ENCODE data around the gene DCAF12. TPM values are rescaled to one million over a fixed set of nuclear protein-coding genes. Genes with fewer than 3 reads are reported as not detected.

Gene DCAF12
- total RNA-seq, 1 experiment from 2014 or later = 27.0 TPM

DNA sequence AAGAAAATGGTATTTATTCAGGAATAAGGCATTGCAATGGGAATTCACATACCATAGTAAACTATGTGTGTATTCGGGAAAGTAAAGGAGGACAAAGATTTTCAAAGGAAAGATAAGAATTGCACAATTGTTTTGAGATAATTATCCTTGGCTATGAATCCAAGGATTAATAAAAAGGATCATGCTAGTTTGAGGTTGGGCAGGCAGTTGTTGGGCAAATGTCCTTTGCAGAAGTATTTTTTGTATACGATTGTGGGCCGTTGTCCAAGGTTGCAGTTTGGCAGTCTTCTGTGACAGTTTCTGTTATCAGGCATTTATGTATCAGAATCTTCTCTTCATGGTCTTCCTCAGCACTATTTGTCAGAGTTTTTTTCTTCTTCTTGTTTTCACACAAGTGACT, 67.2 kb downstream of the DCAF12 start:
- TF ChIP-seq, protein P1, sequence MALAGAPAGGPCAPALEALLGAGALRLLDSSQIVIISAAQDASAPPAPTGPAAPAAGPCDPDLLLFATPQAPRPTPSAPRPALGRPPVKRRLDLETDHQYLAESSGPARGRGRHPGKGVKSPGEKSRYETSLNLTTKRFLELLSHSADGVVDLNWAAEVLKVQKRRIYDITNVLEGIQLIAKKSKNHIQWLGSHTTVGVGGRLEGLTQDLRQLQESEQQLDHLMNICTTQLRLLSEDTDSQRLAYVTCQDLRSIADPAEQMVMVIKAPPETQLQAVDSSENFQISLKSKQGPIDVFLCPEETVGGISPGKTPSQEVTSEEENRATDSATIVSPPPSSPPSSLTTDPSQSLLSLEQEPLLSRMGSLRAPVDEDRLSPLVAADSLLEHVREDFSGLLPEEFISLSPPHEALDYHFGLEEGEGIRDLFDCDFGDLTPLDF (CRISPR knock-in tag; IDR thresholded peaks at IDR 0.05) = no peak
- TF ChIP-seq CBFB (CRISPR knock-in tag; IDR thresholded peaks at IDR 0.05; ENCODE audit: low read depth) (no peak), TP53 (CRISPR knock-in tag; IDR thresholded peaks at IDR 0.05) (no peak), TCF7 (CRISPR knock-in tag; IDR thresholded peaks at IDR 0.05; ENCODE audit: low read depth) (no peak), JAZF1 (CRISPR knock-in tag; IDR thresholded peaks at IDR 0.05) (no peak), KAT7 (CRISPR knock-in tag; IDR thresholded peaks at IDR 0.05; ENCODE audit: borderline replicate concordance) (no peak), ZNF263 (CRISPR knock-in tag; IDR thresholded peaks at IDR 0.05; ENCODE audit: low read depth) (no peak), GABPB1 (CRISPR knock-in tag; IDR thresholded peaks at IDR 0.05) (no peak), TEAD1 (CRISPR knock-in tag; IDR thresholded peaks at IDR 0.05) (no peak), FOXK1 (CRISPR knock-in tag; IDR thresholded peaks at IDR 0.05) (no peak), PRRX2 (CRISPR knock-in tag; IDR thresholded peaks at IDR 0.05) (no peak), NR3C1 (CRISPR knock-in tag; conservative IDR thresholded peaks at IDR 0.05; ENCODE audit: low read depth) (no peak), ATF1 (CRISPR knock-in tag; IDR thresholded peaks at IDR 0.05) (no peak), NFYB (CRISPR knock-in tag; conservative IDR thresholded peaks at IDR 0.05; ENCODE audit: low read depth) (no peak)
- TF ChIP-seq, protein P2, sequence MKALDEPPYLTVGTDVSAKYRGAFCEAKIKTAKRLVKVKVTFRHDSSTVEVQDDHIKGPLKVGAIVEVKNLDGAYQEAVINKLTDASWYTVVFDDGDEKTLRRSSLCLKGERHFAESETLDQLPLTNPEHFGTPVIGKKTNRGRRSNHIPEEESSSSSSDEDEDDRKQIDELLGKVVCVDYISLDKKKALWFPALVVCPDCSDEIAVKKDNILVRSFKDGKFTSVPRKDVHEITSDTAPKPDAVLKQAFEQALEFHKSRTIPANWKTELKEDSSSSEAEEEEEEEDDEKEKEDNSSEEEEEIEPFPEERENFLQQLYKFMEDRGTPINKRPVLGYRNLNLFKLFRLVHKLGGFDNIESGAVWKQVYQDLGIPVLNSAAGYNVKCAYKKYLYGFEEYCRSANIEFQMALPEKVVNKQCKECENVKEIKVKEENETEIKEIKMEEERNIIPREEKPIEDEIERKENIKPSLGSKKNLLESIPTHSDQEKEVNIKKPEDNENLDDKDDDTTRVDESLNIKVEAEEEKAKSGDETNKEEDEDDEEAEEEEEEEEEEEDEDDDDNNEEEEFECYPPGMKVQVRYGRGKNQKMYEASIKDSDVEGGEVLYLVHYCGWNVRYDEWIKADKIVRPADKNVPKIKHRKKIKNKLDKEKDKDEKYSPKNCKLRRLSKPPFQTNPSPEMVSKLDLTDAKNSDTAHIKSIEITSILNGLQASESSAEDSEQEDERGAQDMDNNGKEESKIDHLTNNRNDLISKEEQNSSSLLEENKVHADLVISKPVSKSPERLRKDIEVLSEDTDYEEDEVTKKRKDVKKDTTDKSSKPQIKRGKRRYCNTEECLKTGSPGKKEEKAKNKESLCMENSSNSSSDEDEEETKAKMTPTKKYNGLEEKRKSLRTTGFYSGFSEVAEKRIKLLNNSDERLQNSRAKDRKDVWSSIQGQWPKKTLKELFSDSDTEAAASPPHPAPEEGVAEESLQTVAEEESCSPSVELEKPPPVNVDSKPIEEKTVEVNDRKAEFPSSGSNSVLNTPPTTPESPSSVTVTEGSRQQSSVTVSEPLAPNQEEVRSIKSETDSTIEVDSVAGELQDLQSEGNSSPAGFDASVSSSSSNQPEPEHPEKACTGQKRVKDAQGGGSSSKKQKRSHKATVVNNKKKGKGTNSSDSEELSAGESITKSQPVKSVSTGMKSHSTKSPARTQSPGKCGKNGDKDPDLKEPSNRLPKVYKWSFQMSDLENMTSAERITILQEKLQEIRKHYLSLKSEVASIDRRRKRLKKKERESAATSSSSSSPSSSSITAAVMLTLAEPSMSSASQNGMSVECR (CRISPR knock-in tag; IDR thresholded peaks at IDR 0.05; ENCODE audit: borderline replicate concordance) = no peak
- TF ChIP-seq, protein P3, sequence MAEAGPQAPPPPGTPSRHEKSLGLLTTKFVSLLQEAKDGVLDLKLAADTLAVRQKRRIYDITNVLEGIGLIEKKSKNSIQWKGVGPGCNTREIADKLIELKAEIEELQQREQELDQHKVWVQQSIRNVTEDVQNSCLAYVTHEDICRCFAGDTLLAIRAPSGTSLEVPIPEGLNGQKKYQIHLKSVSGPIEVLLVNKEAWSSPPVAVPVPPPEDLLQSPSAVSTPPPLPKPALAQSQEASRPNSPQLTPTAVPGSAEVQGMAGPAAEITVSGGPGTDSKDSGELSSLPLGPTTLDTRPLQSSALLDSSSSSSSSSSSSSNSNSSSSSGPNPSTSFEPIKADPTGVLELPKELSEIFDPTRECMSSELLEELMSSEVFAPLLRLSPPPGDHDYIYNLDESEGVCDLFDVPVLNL (CRISPR knock-in tag; IDR thresholded peaks at IDR 0.05; ENCODE audit: borderline replicate concordance, low read depth) = no peak
- TF ChIP-seq, protein P4, sequence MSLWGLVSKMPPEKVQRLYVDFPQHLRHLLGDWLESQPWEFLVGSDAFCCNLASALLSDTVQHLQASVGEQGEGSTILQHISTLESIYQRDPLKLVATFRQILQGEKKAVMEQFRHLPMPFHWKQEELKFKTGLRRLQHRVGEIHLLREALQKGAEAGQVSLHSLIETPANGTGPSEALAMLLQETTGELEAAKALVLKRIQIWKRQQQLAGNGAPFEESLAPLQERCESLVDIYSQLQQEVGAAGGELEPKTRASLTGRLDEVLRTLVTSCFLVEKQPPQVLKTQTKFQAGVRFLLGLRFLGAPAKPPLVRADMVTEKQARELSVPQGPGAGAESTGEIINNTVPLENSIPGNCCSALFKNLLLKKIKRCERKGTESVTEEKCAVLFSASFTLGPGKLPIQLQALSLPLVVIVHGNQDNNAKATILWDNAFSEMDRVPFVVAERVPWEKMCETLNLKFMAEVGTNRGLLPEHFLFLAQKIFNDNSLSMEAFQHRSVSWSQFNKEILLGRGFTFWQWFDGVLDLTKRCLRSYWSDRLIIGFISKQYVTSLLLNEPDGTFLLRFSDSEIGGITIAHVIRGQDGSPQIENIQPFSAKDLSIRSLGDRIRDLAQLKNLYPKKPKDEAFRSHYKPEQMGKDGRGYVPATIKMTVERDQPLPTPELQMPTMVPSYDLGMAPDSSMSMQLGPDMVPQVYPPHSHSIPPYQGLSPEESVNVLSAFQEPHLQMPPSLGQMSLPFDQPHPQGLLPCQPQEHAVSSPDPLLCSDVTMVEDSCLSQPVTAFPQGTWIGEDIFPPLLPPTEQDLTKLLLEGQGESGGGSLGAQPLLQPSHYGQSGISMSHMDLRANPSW (CRISPR knock-in tag; conservative IDR thresholded peaks at IDR 0.05; ENCODE audit: low read depth) = no peak
- POLR2A ChIA-PET = no interaction called here
- DNase-seq (ENCODE audit: low spot score) (no peak), ATAC-seq (no peak)
- Mint-ChIP-seq H3K27ac (no peak overlapping the region), H3K4me1 (no peaks in the 10 kb centered on the region), H3K27me3 (ENCODE audit: low read depth) (no peaks in the 10 kb centered on the region), H3K36me3 (no peaks in the 10 kb centered on the region), H3K9me3 (no peaks in the 10 kb centered on the region), H3K4me3 (no peak overlapping the region)
- CTCF ChIA-PET = interaction anchor here (1.1 kb wide), 1 partner anchor 15 kb away, joined by 4 read pairs; no protein-coding TSS in a partner anchor

All from WTC11 (cell line).